ENCODE measurements around the gene COL5A2.

GRCh38 chr2:189183170-189183569 lies 3.6 kb upstream of the COL5A2 start:
- TF ChIP-seq, protein P1, sequence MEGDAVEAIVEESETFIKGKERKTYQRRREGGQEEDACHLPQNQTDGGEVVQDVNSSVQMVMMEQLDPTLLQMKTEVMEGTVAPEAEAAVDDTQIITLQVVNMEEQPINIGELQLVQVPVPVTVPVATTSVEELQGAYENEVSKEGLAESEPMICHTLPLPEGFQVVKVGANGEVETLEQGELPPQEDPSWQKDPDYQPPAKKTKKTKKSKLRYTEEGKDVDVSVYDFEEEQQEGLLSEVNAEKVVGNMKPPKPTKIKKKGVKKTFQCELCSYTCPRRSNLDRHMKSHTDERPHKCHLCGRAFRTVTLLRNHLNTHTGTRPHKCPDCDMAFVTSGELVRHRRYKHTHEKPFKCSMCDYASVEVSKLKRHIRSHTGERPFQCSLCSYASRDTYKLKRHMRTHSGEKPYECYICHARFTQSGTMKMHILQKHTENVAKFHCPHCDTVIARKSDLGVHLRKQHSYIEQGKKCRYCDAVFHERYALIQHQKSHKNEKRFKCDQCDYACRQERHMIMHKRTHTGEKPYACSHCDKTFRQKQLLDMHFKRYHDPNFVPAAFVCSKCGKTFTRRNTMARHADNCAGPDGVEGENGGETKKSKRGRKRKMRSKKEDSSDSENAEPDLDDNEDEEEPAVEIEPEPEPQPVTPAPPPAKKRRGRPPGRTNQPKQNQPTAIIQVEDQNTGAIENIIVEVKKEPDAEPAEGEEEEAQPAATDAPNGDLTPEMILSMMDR (conservative IDR thresholded peaks at IDR 0.05 in 1 of 2, IDR thresholded peaks at IDR 0.05 in 1 of 2; ENCODE audit: extremely low read depth in 1 of 2, insufficient read depth in 1 of 2, low read depth in 1 of 2, low read length in 2 of 2) = no peak
- no peak for TF ChIP-seq EZH2 (IDR thresholded peaks at IDR 0.05; ENCODE audit: borderline replicate concordance, low read length)
